ENCODE measurements around the gene PLCB1. TPM values are rescaled to one million over a fixed set of nuclear protein-coding genes. Genes with fewer than 3 reads are reported as not detected.

PLCB1 gene
- total RNA-seq, 6 experiments from 2014 or later, result 17.2 to 25.7 (median 23.1) TPM

- Mint-ChIP-seq H3K4me1 (ENCODE audit: low read depth) (peaks cover 18% of the 10 kb centered on the region), H3K27me3 (ENCODE audit: insufficient read depth) (no peaks in the 10 kb centered on the region), H3K27ac (no peak overlapping the region), H3K4me3 (no peak overlapping the region), H3K36me3 (ENCODE audit: low read depth) (no peaks in the 10 kb centered on the region), H3K9me3 (no peaks in the 10 kb centered on the region)
- TF ChIP-seq CTCF (IDR thresholded peaks at IDR 0.05), result no peak
- no peak for DNase-seq
These were observed 443.0 kb downstream of the PLCB1 start for GRCh38 chr20:8575114-8575513.

- Mint-ChIP-seq H3K9me3 (no peaks in the 10 kb centered on the region), H3K36me3 (ENCODE audit: low read depth) (no peaks in the 10 kb centered on the region)
These were observed 446.2 kb downstream of the PLCB1 start for GRCh38 chr20:8578161-8578865.

GRCh38 chr20:8579035-8579434, 447.0 kb downstream of the PLCB1 start:
- H3K4me3 Mint-ChIP-seq, result no peak overlapping the region
- no peaks in the 10 kb centered on the region for H3K36me3 Mint-ChIP-seq (ENCODE audit: low read depth)
- no peak overlapping the region for H3K27ac Mint-ChIP-seq
- no peak for TF ChIP-seq CTCF (IDR thresholded peaks at IDR 0.05)
- H3K9me3 Mint-ChIP-seq, result no peaks in the 10 kb centered on the region
- DNase-seq, result no peak
- no peaks in the 10 kb centered on the region for H3K27me3 Mint-ChIP-seq (ENCODE audit: insufficient read depth)
- peaks cover 12% of the 10 kb centered on the region for H3K4me1 Mint-ChIP-seq (ENCODE audit: low read depth)

More at GRCh38 chr20:8578161-8578865, 446.2 kb downstream of the PLCB1 start:
- Mint-ChIP-seq H3K27me3 (ENCODE audit: insufficient read depth) (no peaks in the 10 kb centered on the region), H3K4me3 (no peak overlapping the region), H3K4me1 (ENCODE audit: low read depth) (peaks cover 12% of the 10 kb centered on the region), H3K27ac (no peak overlapping the region)
- TF ChIP-seq CTCF (IDR thresholded peaks at IDR 0.05), result no peak
- no peak for DNase-seq

- H3K9me3 Mint-ChIP-seq, result no peaks in the 10 kb centered on the region
- peaks cover 12% of the 10 kb centered on the region for H3K4me1 Mint-ChIP-seq (ENCODE audit: low read depth)
- no peak for TF ChIP-seq CTCF (IDR thresholded peaks at IDR 0.05)
- no peak for DNase-seq
- no peak overlapping the region for H3K4me3 Mint-ChIP-seq
- no peaks in the 10 kb centered on the region for H3K36me3 Mint-ChIP-seq (ENCODE audit: low read depth)
- H3K27me3 Mint-ChIP-seq (ENCODE audit: insufficient read depth), result no peaks in the 10 kb centered on the region
- no peak overlapping the region for H3K27ac Mint-ChIP-seq
These were observed 449.5 kb downstream of the PLCB1 start for GRCh38 chr20:8581446-8582183.

GRCh38 chr20:8583012-8583565, 451.0 kb downstream of the PLCB1 start:
- DNase-seq, result no peak
- Mint-ChIP-seq H3K27me3 (ENCODE audit: insufficient read depth) (no peaks in the 10 kb centered on the region), H3K4me3 (no peak overlapping the region), H3K4me1 (ENCODE audit: low read depth) (peaks cover 7% of the 10 kb centered on the region), H3K27ac (no peak overlapping the region), H3K36me3 (ENCODE audit: low read depth) (no peaks in the 10 kb centered on the region), H3K9me3 (no peaks in the 10 kb centered on the region)
- TF ChIP-seq CTCF (IDR thresholded peaks at IDR 0.05), result no peak

All from HFFc6 (cell line).